ENCODE results near the gene ARHGAP32.
"Not testable (repeated sequence)": the region's sequence is repeated elsewhere in the genome, so short reads cannot be mapped to it uniquely, and the experiment has no call there.

Gene ARHGAP32

GRCh38 chr11:128927683-128928336 is 264.3 kb downstream of the ARHGAP32 start:
- no peak for DNase-seq

DNA sequence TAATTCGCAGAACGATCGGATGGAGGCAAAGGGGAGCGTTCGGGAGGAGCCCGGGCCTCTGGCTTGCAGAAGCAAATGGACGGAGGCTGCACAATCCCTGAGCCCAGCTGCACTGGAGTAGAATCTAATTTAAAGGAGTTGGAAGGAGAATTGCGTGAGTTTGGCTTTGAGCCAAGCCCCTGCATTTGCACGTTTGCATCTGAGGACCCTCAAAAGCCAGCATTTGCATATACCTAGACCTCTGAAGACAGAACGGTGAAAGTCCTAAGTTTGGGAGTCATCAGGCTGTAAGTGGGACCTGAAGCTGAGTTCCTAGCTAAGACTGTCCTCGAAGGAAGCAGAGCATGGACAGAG is 265.0 kb downstream of the ARHGAP32 start:
- DNase-seq, result no peak

DNA sequence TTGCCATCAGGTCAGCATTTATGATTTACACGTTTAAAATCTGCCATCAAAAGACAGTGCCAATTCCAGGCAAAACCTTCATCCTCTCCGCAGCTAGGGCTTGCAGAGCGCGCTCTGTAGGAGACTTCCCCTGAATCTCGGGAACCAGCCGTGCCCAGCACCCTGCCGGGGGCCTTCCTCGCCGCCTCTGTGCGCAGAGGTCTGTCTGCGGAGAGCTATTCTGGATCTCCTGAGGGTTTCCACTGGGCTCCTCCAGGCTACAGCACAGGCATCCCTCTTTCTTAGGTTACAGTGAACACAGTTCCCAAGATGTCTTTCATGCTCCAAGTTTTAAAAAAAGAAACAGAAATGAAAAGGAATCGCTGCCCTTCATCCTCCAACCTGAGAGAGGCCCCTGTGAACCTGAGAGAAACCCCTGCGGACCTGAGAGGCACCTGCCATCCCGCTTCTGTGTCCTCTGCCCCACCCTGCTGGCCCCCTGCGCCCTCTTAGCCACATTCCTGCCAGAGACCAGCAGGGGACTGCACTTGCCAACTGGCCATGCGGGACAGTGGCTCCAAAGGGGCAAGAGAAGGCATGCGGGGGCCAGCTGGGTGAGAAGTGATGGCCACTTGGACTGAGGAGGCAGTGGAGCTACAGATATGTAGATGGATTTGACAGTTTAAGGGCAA is 265.6 kb downstream of the ARHGAP32 start:
- no peak for DNase-seq

GRCh38 chr11:128926000-128926399 is 266.1 kb downstream of the ARHGAP32 start:
- DNase-seq, result no peak

GRCh38 chr11:128925250-128925600 is 266.9 kb downstream of the ARHGAP32 start:
- no peak for DNase-seq

GRCh38 chr11:128924510-128925249 is 267.4 kb downstream of the ARHGAP32 start:
- no peak for DNase-seq

DNA sequence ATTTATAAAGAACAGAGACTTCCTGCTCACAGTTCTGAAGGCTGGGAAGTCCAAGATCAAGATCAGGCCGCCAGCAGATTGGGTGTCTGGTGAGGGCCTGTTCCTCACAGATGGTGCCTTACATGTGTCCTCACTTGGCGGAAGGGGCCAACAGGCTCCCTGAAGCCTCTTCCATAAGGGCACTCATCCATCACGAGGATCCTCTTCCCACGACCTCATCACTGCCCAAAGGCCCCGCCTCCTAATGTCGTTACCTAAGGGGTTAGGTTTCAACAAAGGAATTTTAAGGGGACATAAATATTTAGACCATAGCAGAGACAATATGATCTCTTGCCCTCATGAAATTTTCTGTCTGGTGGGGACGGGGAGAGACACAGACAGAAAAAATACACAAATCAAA is 268.0 kb downstream of the ARHGAP32 start:
- DNase-seq, result no peak

DNA sequence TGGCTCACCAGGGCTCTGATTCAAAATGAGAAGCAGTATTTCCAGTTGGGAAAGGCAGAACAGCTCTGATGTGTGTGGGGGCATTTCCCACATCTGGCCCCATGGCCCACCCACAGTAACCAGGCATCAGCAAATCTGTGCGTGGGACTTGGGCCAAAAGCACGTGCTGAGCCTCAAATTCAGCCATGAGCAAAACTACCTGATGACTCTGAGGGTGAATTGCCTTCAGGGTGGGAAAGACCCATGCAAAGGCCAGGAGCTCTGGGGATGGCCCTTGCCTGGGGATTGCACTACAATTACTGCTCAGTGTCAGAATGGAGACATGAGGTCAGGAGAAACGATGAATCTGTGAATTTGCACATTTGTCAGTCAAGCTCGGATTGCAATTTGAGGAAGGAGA is 270.3 kb downstream of the ARHGAP32 start:
- DNase-seq, result no peak

DNA sequence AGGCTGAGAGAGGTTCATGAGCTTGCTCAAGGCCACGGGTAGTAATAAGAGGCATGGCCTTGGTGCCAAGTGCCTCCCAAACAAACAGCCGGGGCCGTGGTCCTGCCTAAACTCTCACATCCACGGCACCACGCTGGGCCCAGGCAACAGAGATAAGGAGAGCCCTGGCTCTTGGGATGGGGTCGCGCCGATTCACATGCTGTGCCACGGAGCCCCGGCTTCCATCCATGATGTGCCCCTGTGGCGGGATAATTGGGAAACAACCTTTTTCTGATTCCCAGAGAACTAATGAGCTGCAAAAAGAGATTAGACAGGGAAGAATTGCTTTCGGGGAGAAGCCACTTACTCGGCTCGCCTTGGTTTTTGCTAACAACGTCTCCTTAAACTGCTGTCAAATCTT is 271.5 kb downstream of the ARHGAP32 start:
- no peak for DNase-seq

DNA sequence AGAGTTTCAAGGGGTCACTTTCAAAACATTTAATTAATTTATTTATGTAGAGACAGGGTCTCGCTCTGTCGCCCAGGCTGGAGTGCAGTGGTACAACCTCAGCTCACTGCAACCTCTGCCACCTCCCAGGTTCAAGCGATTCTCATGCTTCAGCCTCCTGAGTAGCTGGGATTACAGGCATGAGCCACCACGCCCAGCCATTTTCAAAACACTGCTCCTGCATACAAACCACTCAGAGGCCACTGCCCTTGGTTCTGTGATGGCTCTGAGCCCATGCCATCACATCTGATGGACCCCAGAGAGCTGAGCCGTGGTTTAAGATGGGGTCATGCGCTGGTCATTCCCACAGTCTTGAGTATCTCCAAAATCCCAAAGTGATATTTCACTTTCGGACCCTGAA is 272.5 kb downstream of the ARHGAP32 start:
- DNase-seq, result not testable (repeated sequence)

DNA sequence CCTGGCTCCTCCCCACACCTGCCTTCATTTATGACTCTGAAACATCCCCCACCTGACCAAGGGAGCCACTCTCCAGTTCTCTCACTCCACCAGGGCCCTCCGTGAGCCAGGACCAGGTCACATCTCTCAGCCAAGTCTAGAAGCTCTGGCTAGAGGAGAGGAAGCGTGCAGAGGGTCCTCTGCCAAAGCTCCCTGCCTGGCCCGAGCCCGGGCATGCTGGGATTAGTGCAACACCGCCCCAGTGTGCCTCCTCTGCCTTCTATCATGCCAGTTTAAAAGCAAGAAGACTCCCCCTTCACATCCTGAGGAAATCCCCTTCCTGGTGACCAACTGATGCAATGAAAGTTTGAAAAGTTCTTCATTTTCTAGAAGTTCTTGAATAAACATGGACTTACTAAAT is 272.9 kb downstream of the ARHGAP32 start:
- no peak for DNase-seq

- no peak for DNase-seq
These were observed 274.9 kb downstream of the ARHGAP32 start for GRCh38 chr11:128917144-128917724.

DNA sequence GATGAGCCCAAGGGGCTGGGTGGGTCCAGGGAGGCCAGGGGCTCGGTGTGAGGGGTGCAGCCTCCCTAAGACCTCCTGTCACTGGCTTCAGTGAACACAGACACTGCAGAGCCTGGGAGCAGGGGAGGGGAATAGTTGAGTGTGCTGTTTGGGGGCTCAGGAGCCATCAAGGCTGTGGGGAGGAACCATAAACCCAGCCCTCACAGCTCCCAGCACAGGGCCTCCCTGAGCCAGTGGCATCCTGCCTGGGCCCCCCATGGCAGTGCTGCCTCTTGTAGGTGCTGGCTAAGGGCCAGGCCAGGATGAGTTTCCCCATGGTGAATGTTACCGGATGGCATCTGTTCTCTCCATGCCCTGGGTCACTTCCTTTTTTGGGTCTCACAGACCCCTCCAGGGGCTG is 275.4 kb downstream of the ARHGAP32 start:
- DNase-seq, result no peak

DNA sequence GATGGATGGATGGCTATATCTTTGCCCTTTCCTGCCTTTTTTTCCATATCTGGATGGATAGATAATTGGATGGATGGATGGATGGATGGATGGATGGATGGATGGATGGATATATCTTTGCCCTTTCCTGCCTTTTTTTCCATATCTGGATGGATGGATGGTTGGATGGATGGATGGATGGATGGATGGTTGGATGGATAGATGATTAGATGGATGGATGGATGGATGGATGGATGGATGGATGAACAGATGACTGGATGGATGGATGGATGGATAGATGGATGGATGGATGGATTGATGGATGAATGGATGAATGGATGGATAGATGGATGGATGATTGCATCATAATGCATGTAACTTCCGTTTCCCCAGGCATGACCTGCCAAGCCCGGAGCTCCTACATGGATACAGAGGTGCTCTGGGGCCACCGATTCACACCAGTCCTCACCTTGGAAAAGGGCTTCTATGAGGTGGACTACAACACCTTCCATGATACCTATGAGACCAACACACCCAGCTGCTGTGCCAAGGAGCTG is 276.0 kb downstream of the ARHGAP32 start:
- no peak for DNase-seq

- DNase-seq, result no peak
These were observed 277.0 kb downstream of the ARHGAP32 start for GRCh38 chr11:128915149-128915521.

Measured in femur (tissue), 1 donor.